Measurements from ENCODE around the gene STK39.

Gene STK39

GRCh38 chr2:168075446-168075845 lies 171.9 kb downstream of the STK39 start:
- Histone ChIP-seq H3K27me3 (ENCODE audit: insufficient read depth, low read length) (no peaks in the 10 kb centered on the region), H3K4me2 (ENCODE audit: low read length) (no peak overlapping the region), H2BK12ac (ENCODE audit: low read length) (no peak overlapping the region), H2AFZ (ENCODE audit: insufficient read depth, low read length, poor library complexity) (no peak overlapping the region), H2AK5ac (ENCODE audit: low read length) (no peak overlapping the region), H3K9me3 (ENCODE audit: insufficient read depth, low read depth, low read length) (peaks cover 3% of the 10 kb centered on the region), H3K27ac (ENCODE audit: low read depth, low read length) (no peak overlapping the region), H3K9ac (ENCODE audit: low read length) (no peak overlapping the region), H4K8ac (ENCODE audit: low read depth, low read length) (no peak overlapping the region), H3K18ac (ENCODE audit: low read length) (no peak overlapping the region), H4K12ac (ENCODE audit: low read depth, low read length) (no peak overlapping the region), H3K36me3 (ENCODE audit: control insufficient read depth in 1 of 2, insufficient read depth in 2 of 2, low read length in 2 of 2) (no peaks in the 10 kb centered on the region), H3K14ac (ENCODE audit: low read length) (no peak overlapping the region), H2BK120ac (ENCODE audit: insufficient read depth, low read length, poor library complexity) (no peak overlapping the region), H3K79me1 (ENCODE audit: low read length) (no peaks in the 10 kb centered on the region), H3K4me3 (ENCODE audit: low read depth, low read length) (no peak overlapping the region), H2BK5ac (ENCODE audit: low read depth, low read length, poor library complexity) (no peak overlapping the region), H3K79me2 (ENCODE audit: control insufficient read depth, insufficient read depth, low read length, poor library complexity) (no peaks in the 10 kb centered on the region), H3K4ac (ENCODE audit: low read depth, low read length) (no peak overlapping the region), H3K23ac (ENCODE audit: low read length) (no peak overlapping the region), H3K4me1 (ENCODE audit: control insufficient read depth in 1 of 2, insufficient read depth in 2 of 2, low read length in 2 of 2) (no peaks in the 10 kb centered on the region), H4K91ac (ENCODE audit: low read depth, low read length) (no peak overlapping the region)
- DNase-seq = no peak
- WGBS (ENCODE audit: extremely low coverage, insufficient coverage, insufficient read length) = no CpG with 5 or more reads among the region's 2 CpGs

GRCh38 chr2:168072626-168073303 lies 174.6 kb downstream of the STK39 start:
- no peaks in the 10 kb centered on the region for H3K36me3 ChIP-seq (ENCODE audit: control insufficient read depth in 1 of 2, insufficient read depth in 2 of 2, low read length in 2 of 2)
- H3K18ac ChIP-seq (ENCODE audit: low read length) = no peak overlapping the region
- H3K4me1 ChIP-seq (ENCODE audit: control insufficient read depth in 1 of 2, insufficient read depth in 2 of 2, low read length in 2 of 2) = no peaks in the 10 kb centered on the region
- H3K27me3 ChIP-seq (ENCODE audit: insufficient read depth, low read length) = no peaks in the 10 kb centered on the region
- no peak overlapping the region for H4K91ac ChIP-seq (ENCODE audit: low read depth, low read length)
- no CpG with 5 or more reads among the region's 1 CpG for WGBS (ENCODE audit: extremely low coverage, insufficient coverage, insufficient read length)
- H2BK120ac ChIP-seq (ENCODE audit: insufficient read depth, low read length, poor library complexity) = no peak overlapping the region
- H3K14ac ChIP-seq (ENCODE audit: low read length) = no peak overlapping the region
- H3K4me2 ChIP-seq (ENCODE audit: low read length) = no peak overlapping the region
- no peak overlapping the region for H3K27ac ChIP-seq (ENCODE audit: low read depth, low read length)
- no peak overlapping the region for H3K4me3 ChIP-seq (ENCODE audit: low read depth, low read length)
- DNase-seq = no peak
- H3K9ac ChIP-seq (ENCODE audit: low read length) = no peak overlapping the region
- H3K79me2 ChIP-seq (ENCODE audit: control insufficient read depth, insufficient read depth, low read length, poor library complexity) = no peaks in the 10 kb centered on the region
- no peak overlapping the region for H2BK12ac ChIP-seq (ENCODE audit: low read length)
- H3K23ac ChIP-seq (ENCODE audit: low read length) = no peak overlapping the region
- no peak overlapping the region for H2AFZ ChIP-seq (ENCODE audit: insufficient read depth, low read length, poor library complexity)
- no peak overlapping the region for H4K12ac ChIP-seq (ENCODE audit: low read depth, low read length)
- H3K9me3 ChIP-seq (ENCODE audit: insufficient read depth, low read depth, low read length) = no peaks in the 10 kb centered on the region
- H3K4ac ChIP-seq (ENCODE audit: low read depth, low read length) = no peak overlapping the region
- H2AK5ac ChIP-seq (ENCODE audit: low read length) = no peak overlapping the region
- no peaks in the 10 kb centered on the region for H3K79me1 ChIP-seq (ENCODE audit: low read length)
- no peak overlapping the region for H2BK5ac ChIP-seq (ENCODE audit: low read depth, low read length, poor library complexity)
- no peak overlapping the region for H4K8ac ChIP-seq (ENCODE audit: low read depth, low read length)

- WGBS (ENCODE audit: extremely low coverage, insufficient coverage, insufficient read length) = no CpG with 5 or more reads among the region's 9 CpGs
- Histone ChIP-seq H2BK5ac (ENCODE audit: low read depth, low read length, poor library complexity) (no peak overlapping the region), H3K9me3 (ENCODE audit: insufficient read depth, low read depth, low read length) (no peaks in the 10 kb centered on the region), H3K4me1 (ENCODE audit: control insufficient read depth in 1 of 2, insufficient read depth in 2 of 2, low read length in 2 of 2) (no peaks in the 10 kb centered on the region), H3K79me1 (ENCODE audit: low read length) (no peaks in the 10 kb centered on the region), H3K4me3 (ENCODE audit: low read depth, low read length) (no peak overlapping the region), H3K36me3 (ENCODE audit: control insufficient read depth in 1 of 2, insufficient read depth in 2 of 2, low read length in 2 of 2) (no peaks in the 10 kb centered on the region), H2AK5ac (ENCODE audit: low read length) (no peak overlapping the region), H3K4ac (ENCODE audit: low read depth, low read length) (no peak overlapping the region), H4K8ac (ENCODE audit: low read depth, low read length) (no peak overlapping the region), H3K27me3 (ENCODE audit: insufficient read depth, low read length) (no peaks in the 10 kb centered on the region), H3K79me2 (ENCODE audit: control insufficient read depth, insufficient read depth, low read length, poor library complexity) (no peaks in the 10 kb centered on the region), H3K14ac (ENCODE audit: low read length) (no peak overlapping the region), H3K27ac (ENCODE audit: low read depth, low read length) (no peak overlapping the region), H4K91ac (ENCODE audit: low read depth, low read length) (no peak overlapping the region), H3K18ac (ENCODE audit: low read length) (no peak overlapping the region), H3K4me2 (ENCODE audit: low read length) (no peak overlapping the region), H4K12ac (ENCODE audit: low read depth, low read length) (no peak overlapping the region), H3K9ac (ENCODE audit: low read length) (no peak overlapping the region), H3K23ac (ENCODE audit: low read length) (no peak overlapping the region), H2BK12ac (ENCODE audit: low read length) (no peak overlapping the region), H2BK120ac (ENCODE audit: insufficient read depth, low read length, poor library complexity) (no peak overlapping the region), H2AFZ (ENCODE audit: insufficient read depth, low read length, poor library complexity) (no peak overlapping the region)
- DNase-seq = no peak
Measured at GRCh38 chr2:168064011-168064998, 183.1 kb downstream of the STK39 start.

- Histone ChIP-seq H2BK5ac (ENCODE audit: low read depth, low read length, poor library complexity) (no peak overlapping the region), H3K27ac (ENCODE audit: low read depth, low read length) (no peak overlapping the region), H4K12ac (ENCODE audit: low read depth, low read length) (no peak overlapping the region), H3K23ac (ENCODE audit: low read length) (no peak overlapping the region), H2BK12ac (ENCODE audit: low read length) (no peak overlapping the region), H4K8ac (ENCODE audit: low read depth, low read length) (no peak overlapping the region), H3K79me2 (ENCODE audit: control insufficient read depth, insufficient read depth, low read length, poor library complexity) (no peaks in the 10 kb centered on the region), H3K4ac (ENCODE audit: low read depth, low read length) (no peak overlapping the region), H3K18ac (ENCODE audit: low read length) (no peak overlapping the region), H3K4me3 (ENCODE audit: low read depth, low read length) (no peak overlapping the region), H3K4me2 (ENCODE audit: low read length) (no peak overlapping the region), H2AK5ac (ENCODE audit: low read length) (no peak overlapping the region), H3K9me3 (ENCODE audit: insufficient read depth, low read depth, low read length) (no peaks in the 10 kb centered on the region), H2AFZ (ENCODE audit: insufficient read depth, low read length, poor library complexity) (no peak overlapping the region), H4K91ac (ENCODE audit: low read depth, low read length) (no peak overlapping the region), H3K4me1 (ENCODE audit: control insufficient read depth in 1 of 2, insufficient read depth in 2 of 2, low read length in 2 of 2) (no peaks in the 10 kb centered on the region), H3K36me3 (ENCODE audit: control insufficient read depth in 1 of 2, insufficient read depth in 2 of 2, low read length in 2 of 2) (no peaks in the 10 kb centered on the region), H3K14ac (ENCODE audit: low read length) (no peak overlapping the region), H3K9ac (ENCODE audit: low read length) (no peak overlapping the region), H2BK120ac (ENCODE audit: insufficient read depth, low read length, poor library complexity) (no peak overlapping the region), H3K27me3 (ENCODE audit: insufficient read depth, low read length) (no peaks in the 10 kb centered on the region), H3K79me1 (ENCODE audit: low read length) (no peaks in the 10 kb centered on the region)
- no peak for DNase-seq
- WGBS (ENCODE audit: extremely low coverage, insufficient coverage, insufficient read length) = no CpG with 5 or more reads among the region's 3 CpGs
Measured at GRCh38 chr2:168062936-168063335, 184.5 kb downstream of the STK39 start.

All from trophoblast cell (in vitro differentiated cells and primary cell).